Upper lobe of left lung (tissue), 6 donors: ENCODE measurements around the gene METRNL. TPM values are rescaled to one million over a fixed set of nuclear protein-coding genes. Genes with fewer than 3 reads are reported as not detected.

Experiments used
- ATAC-seq, 2 donors: fragments of 200-7000 bp; cut with Tn5 transposase; one replicate each; pipeline ENCODE4 v1.9.1; 2022; ENCODE audit warnings: mild to moderate bottlenecking in 2 of 2, moderate library complexity in 2 of 2; ENCODE audit not compliant: low FRiP score in 2 of 2
- DNase-seq, 2 donors: peaks; one replicate each; pipeline ENCODE4 v3.0.0-alpha.2; 2019 to 2020
- H3K27ac ChIP-seq, 4 donors: fragments of 200-600 bp; sonication (generic); one replicate each; pipeline ENCODE4 v1.5.1; 2016 to 2019
- H3K27me3 ChIP-seq, 4 donors: fragments of 200-600 bp; sonication (generic); one replicate each; pipeline ENCODE4 v1.5.1; 2017 to 2019
- H3K36me3 ChIP-seq, 4 donors: fragments of 200-600 bp; sonication (generic); one replicate each; pipeline ENCODE4 v1.5.1; 2016 to 2019
- H3K4me1 ChIP-seq, 4 donors: fragments of 200-600 bp; sonication (generic); one replicate each; pipeline ENCODE4 v1.5.1; 2018 to 2019
- H3K4me3 ChIP-seq, 4 donors: fragments of 200-600 bp; sonication (generic); one replicate each; pipeline ENCODE4 v1.5.1; 2017 to 2019; ENCODE audit warnings: mild to moderate bottlenecking in 2 of 4, moderate library complexity in 1 of 4
- H3K9me3 ChIP-seq, 4 donors: fragments of 200-600 bp; sonication (generic); one replicate each; pipeline ENCODE4 v1.5.1; 2018 to 2019
- EP300 ChIP-seq, 4 donors: sonication (generic); formaldehyde crosslinking; IDR thresholded peaks; one replicate each; pipeline ENCODE4 v1.5.1; 2017; ENCODE audit warnings: antibody characterized with exemption in 4 of 4, control low read depth in 2 of 4
- POLR2A ChIP-seq, 4 donors: fragments of 450-650 bp; IDR thresholded peaks; one replicate each; pipeline ENCODE4 v1.5.1; 2016 to 2017; ENCODE audit warnings: antibody characterized with exemption in 4 of 4, mild to moderate bottlenecking in 2 of 4
- POLR2AphosphoS5 ChIP-seq, 2 donors: sonication (generic); formaldehyde crosslinking; IDR thresholded peaks; one replicate each; pipeline ENCODE4 v1.5.1; 2017; ENCODE audit warnings: antibody characterized with exemption in 2 of 2
- WGBS, 2 donors: methylation state at CpG; one replicate each; pipeline ENCODE4 v1.1.5; 2017 to 2018; 5-methylcytosine and 5-hydroxymethylcytosine counted together
- total RNA-seq, 6 donors: library from RNA; depleted of rRNA in 4 of 6; stranded (reverse); fragments of >200 nt in 4 of 6; gene quantifications; one replicate each; pipeline versions ENCODE4 v1.1.0 to v1.2.1, GENCODE V29; 2016 to 2021
- TF ChIP-seq, protein P1 (sequence below), 6 experiments: fragments of 450-650 bp in 4 of 6; fragments of 200-600 bp in 2 of 6; sonication (generic) in 2 of 6; IDR thresholded peaks; one replicate each; pipeline ENCODE4 v1.5.1; 2016 to 2019; ENCODE audit warnings: antibody characterized with exemption in 6 of 6
- donor health status: DM: no; HTN: no; CAD: no; lungs with moderate emphysema.
- donor health status: DM: no; HTN: yes; CAD: no; lungs with severe emphysema.

METRNL gene
- total RNA-seq, 6 donors from 2014 or later, result 59.4 to 120 (median 76.4) TPM

DNA sequence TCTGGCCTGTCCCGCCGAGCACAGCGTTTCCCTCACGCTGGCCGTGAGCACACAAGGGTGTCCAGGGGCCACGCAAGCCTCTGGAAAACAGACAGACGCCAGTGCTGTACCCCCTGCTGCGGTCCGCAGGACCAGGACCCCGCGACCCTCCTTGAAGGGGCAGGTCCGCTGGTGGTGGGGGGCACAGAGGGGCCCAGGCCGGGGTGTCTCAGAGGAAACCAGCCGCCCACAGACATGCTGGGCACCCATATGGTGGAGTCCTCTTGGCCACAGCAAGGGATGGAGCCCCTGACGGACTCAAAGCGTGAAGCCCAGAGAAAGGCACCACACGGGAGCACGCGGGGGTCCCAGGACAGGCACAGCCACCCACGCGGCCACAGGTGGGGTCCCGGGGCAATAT lies 34.4 kb downstream of the METRNL start:
- Histone ChIP-seq H3K36me3 (no peaks in the 10 kb centered on the region), H3K27ac (no peak overlapping the region), H3K27me3 (no peaks in the 10 kb centered on the region), H3K4me3 (no peak overlapping the region), H3K4me1 (peaks cover 19 to 33% (median 20%) of the 10 kb centered on the region in 4 donors), H3K9me3 (no peaks in the 10 kb centered on the region)
- 91 to 94% methylated on average over 3 to 19 of the region's 22 CpGs for WGBS, 2 donors
- no peak for TF ChIP-seq POLR2AphosphoS5 (IDR thresholded peaks at IDR 0.05)
- no peak for TF ChIP-seq POLR2A (IDR thresholded peaks at IDR 0.05)
- TF ChIP-seq EP300 (IDR thresholded peaks at IDR 0.05), result no peak
- TF ChIP-seq, protein P1, sequence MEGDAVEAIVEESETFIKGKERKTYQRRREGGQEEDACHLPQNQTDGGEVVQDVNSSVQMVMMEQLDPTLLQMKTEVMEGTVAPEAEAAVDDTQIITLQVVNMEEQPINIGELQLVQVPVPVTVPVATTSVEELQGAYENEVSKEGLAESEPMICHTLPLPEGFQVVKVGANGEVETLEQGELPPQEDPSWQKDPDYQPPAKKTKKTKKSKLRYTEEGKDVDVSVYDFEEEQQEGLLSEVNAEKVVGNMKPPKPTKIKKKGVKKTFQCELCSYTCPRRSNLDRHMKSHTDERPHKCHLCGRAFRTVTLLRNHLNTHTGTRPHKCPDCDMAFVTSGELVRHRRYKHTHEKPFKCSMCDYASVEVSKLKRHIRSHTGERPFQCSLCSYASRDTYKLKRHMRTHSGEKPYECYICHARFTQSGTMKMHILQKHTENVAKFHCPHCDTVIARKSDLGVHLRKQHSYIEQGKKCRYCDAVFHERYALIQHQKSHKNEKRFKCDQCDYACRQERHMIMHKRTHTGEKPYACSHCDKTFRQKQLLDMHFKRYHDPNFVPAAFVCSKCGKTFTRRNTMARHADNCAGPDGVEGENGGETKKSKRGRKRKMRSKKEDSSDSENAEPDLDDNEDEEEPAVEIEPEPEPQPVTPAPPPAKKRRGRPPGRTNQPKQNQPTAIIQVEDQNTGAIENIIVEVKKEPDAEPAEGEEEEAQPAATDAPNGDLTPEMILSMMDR (IDR thresholded peaks at IDR 0.05), result no peak
- ATAC-seq (no peak), DNase-seq (peak in 1 of 2 donors; percentile 74)

DNA sequence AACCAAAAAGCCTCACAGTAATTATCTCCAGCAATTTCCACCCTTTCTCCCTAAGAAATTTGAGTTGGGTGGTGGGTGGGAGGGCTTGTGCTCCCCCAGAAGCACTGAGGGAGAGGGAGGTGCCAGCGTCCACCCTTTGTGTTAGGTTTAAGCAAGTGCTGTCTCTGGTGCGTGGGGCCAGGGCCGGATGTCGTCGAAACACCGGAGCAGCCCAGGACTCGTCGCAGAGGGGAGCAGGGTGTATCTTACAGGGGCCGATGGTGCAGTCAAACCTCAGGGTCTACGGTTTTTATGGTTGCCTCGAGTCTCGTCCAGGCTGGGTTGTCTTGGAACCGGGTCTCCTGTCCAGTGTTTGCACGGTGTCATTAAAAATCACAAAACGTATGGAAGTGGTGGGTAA lies 35.3 kb downstream of the METRNL start:
- Histone ChIP-seq H3K4me1 (peaks cover 14 to 35% (median 16%) of the 10 kb centered on the region in 4 donors), H3K27ac (no peak overlapping the region), H3K36me3 (no peaks in the 10 kb centered on the region), H3K9me3 (no peaks in the 10 kb centered on the region), H3K27me3 (no peaks in the 10 kb centered on the region), H3K4me3 (no peak overlapping the region)
- no peak for TF ChIP-seq EP300 (IDR thresholded peaks at IDR 0.05)
- no peak for TF ChIP-seq POLR2AphosphoS5 (IDR thresholded peaks at IDR 0.05)
- TF ChIP-seq POLR2A (IDR thresholded peaks at IDR 0.05), result no peak
- TF ChIP-seq, protein P1 (IDR thresholded peaks at IDR 0.05), result no peak
- 88 to 94% methylated on average over 14 to 15 of the region's 15 CpGs for WGBS, 2 donors
- ATAC-seq (no peak), DNase-seq (no peak)

DNA sequence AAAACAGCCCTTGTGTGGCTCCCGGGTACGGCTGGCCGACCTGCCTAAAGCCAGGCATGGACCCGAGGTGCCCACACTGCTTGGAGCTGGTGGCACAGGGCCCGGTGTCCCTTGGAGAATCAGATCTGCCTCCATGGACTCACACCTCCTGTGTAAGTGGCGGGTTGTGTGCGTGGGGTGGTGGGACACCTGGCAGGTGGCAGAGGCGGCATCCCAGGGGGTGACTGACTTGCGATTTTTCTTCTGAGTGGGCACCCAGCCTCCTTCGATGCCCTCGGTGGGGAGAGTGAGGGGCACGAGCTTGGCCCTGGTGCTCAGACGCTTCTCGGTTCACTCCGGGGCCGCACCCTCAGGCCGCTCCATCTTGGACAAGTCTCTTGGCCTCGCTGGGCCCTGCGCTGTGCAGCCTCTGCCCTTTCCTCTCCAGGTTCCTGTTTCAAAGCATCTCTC lies 35.8 kb downstream of the METRNL start:
- no peaks in the 10 kb centered on the region for H3K27me3 ChIP-seq
- no peak overlapping the region for H3K27ac ChIP-seq
- peaks cover 9 to 30% (median 11%) of the 10 kb centered on the region in 4 donors for H3K4me1 ChIP-seq
- no peak overlapping the region for H3K4me3 ChIP-seq
- no peaks in the 10 kb centered on the region for H3K9me3 ChIP-seq
- 94 to 100% methylated on average over 2 to 19 of the region's 19 CpGs for WGBS, 2 donors
- ATAC-seq (no peak), DNase-seq (peak in 1 of 2 donors; percentile 76)
- H3K36me3 ChIP-seq, result no peaks in the 10 kb centered on the region
- TF ChIP-seq POLR2AphosphoS5 (IDR thresholded peaks at IDR 0.05), result no peak
- TF ChIP-seq POLR2A (IDR thresholded peaks at IDR 0.05), result no peak
- TF ChIP-seq EP300 (IDR thresholded peaks at IDR 0.05), result no peak
- TF ChIP-seq, protein P1 (IDR thresholded peaks at IDR 0.05), result no peak

DNA sequence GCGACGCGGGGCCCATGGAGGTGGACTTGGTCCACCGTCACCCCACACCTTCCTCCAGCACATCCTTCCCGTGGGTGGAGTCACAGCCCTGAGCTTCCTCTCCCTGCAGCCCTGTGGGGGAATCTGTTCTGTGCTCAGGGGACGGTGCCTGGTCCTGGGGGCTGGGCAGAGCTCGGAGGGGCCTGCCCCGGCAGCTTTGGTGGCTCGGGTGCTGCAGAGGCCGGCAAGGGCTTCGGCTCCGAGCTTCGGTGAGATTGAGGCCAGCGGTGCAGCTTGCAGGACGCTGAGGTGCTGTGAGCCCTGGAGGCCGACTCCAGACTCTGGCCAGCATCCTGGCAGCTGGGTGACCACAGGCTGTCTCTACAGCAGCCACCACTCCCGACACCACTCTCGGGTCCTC lies 36.4 kb downstream of the METRNL start:
- H3K27me3 ChIP-seq, result no peaks in the 10 kb centered on the region

More for the DNA sequence above, 36.4 kb downstream of the METRNL start:
- no peaks in the 10 kb centered on the region for H3K36me3 ChIP-seq
- no peak for ATAC-seq
- WGBS, 2 donors, result 76 to 100% methylated on average over 2 to 18 of the region's 18 CpGs
- H3K4me3 ChIP-seq, result no peak overlapping the region
- H3K27ac ChIP-seq, result no peak overlapping the region
- H3K4me1 ChIP-seq, result peaks cover 3 to 23% (median 6%) of the 10 kb centered on the region in 4 donors
- DNase-seq, result peak in 1 of 2 donors; percentile 76
- TF ChIP-seq, protein P1 (IDR thresholded peaks at IDR 0.05), result no peak
- TF ChIP-seq POLR2AphosphoS5 (IDR thresholded peaks at IDR 0.05), result no peak
- no peak for TF ChIP-seq EP300 (IDR thresholded peaks at IDR 0.05)
- no peak for TF ChIP-seq POLR2A (IDR thresholded peaks at IDR 0.05)
- no peaks in the 10 kb centered on the region for H3K9me3 ChIP-seq
